Brain microvascular endothelial cell (primary cell): ENCODE data around the gene NOTCH1.

Experiments used
- DNase-seq: peaks from one replicate; pipeline ENCODE4 v3.0.0-alpha.2; 2020
- H3K27ac ChIP-seq: fragments of 250-450 bp; sonication (Bioruptor Pico); 2 replicates; pipeline ENCODE4 v1.5.1; 2020; ENCODE audit warnings: mild to moderate bottlenecking, moderate library complexity
- H3K27me3 ChIP-seq: fragments of 250-450 bp; sonication (Bioruptor Pico); replicated peaks from 2 replicates; pipeline ENCODE4 v1.5.1; 2020; ENCODE audit warnings: mild to moderate bottlenecking
- H3K36me3 ChIP-seq: fragments of 250-450 bp; sonication (Bioruptor Pico); replicated peaks from 2 replicates; pipeline ENCODE4 v1.5.1; 2020; ENCODE audit warnings: mild to moderate bottlenecking
- H3K4me3 ChIP-seq: 2 replicates; pipeline ENCODE4 v1.5.1; 2011; ENCODE audit warnings: low read depth, mild to moderate bottlenecking, control low read depth, low read length, moderate library complexity
- in situ Hi-C: cut with HindIII; loops from 2 replicates; pipeline ENCODE4 v1.10.0; 2017; ENCODE audit warnings: low sequenced_read_pairs, low pct_ligation_motif_present
- TF ChIP-seq, protein P1 (sequence below): IDR thresholded peaks from 2 replicates; pipeline ENCODE4 v1.5.1; 2011; ENCODE audit warnings: low read depth, mild to moderate bottlenecking, moderate library complexity, low read length, control low read depth, inconsistent platforms; ENCODE audit errors: missing control alignments

Gene NOTCH1

DNA sequence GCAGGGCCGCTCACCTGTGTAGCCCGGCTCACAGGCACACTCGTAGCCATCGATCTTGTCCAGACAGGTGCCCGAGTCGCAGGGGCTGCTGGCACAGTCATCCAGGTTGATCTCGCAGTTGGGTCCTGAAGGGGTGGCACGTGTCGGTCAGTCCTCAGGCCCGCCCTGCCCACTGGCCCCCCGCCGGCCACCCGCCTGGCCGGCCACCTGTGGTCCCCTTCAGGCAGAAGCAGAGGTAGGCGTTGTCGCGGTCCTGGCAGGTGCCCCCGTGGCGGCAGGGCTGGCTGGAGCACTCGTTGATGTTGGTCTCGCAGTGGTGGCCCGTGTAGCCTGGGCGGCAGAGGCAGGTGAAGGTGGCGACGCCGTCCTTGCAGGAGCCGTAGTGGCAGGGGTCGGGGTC lies 30.6 kb downstream of the NOTCH1 start:
- no peaks in the 10 kb centered on the region for H3K27me3 ChIP-seq
- no peak for DNase-seq
- H3K4me3 ChIP-seq = no peak overlapping the region
- peaks cover 44% of the 10 kb centered on the region for H3K36me3 ChIP-seq
- H3K27ac ChIP-seq = no peak overlapping the region
- TF ChIP-seq, protein P1, sequence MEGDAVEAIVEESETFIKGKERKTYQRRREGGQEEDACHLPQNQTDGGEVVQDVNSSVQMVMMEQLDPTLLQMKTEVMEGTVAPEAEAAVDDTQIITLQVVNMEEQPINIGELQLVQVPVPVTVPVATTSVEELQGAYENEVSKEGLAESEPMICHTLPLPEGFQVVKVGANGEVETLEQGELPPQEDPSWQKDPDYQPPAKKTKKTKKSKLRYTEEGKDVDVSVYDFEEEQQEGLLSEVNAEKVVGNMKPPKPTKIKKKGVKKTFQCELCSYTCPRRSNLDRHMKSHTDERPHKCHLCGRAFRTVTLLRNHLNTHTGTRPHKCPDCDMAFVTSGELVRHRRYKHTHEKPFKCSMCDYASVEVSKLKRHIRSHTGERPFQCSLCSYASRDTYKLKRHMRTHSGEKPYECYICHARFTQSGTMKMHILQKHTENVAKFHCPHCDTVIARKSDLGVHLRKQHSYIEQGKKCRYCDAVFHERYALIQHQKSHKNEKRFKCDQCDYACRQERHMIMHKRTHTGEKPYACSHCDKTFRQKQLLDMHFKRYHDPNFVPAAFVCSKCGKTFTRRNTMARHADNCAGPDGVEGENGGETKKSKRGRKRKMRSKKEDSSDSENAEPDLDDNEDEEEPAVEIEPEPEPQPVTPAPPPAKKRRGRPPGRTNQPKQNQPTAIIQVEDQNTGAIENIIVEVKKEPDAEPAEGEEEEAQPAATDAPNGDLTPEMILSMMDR = no peak
- in situ Hi-C loops = no loop called here

GRCh38 chr9:136514022-136514714 lies 31.7 kb downstream of the NOTCH1 start:
- TF ChIP-seq, protein P1 = no peak
- no peak overlapping the region for H3K27ac ChIP-seq
- no peaks in the 10 kb centered on the region for H3K27me3 ChIP-seq
- in situ Hi-C loops = no loop called here
- H3K36me3 ChIP-seq = peaks cover 49% of the 10 kb centered on the region
- DNase-seq = no peak
- no peak overlapping the region for H3K4me3 ChIP-seq

GRCh38 chr9:136513191-136513590 lies 32.7 kb downstream of the NOTCH1 start:
- TF ChIP-seq, protein P1 = no peak
- Histone ChIP-seq H3K27ac (no peak overlapping the region), H3K27me3 (no peaks in the 10 kb centered on the region), H3K36me3 (peaks cover 48% of the 10 kb centered on the region), H3K4me3 (no peak overlapping the region)
- DNase-seq = no peak
- in situ Hi-C loops = no loop called here

- H3K36me3 ChIP-seq = peaks cover 50% of the 10 kb centered on the region
- TF ChIP-seq, protein P1 = no peak
- H3K27ac ChIP-seq = no peak overlapping the region
- in situ Hi-C loops = no loop called here
- no peak for DNase-seq
- no peaks in the 10 kb centered on the region for H3K27me3 ChIP-seq
- H3K4me3 ChIP-seq = no peak overlapping the region
Observed at GRCh38 chr9:136512651-136513071, 33.2 kb downstream of the NOTCH1 start.

GRCh38 chr9:136511670-136512592 lies 33.9 kb downstream of the NOTCH1 start:
- Histone ChIP-seq H3K4me3 (no peak overlapping the region), H3K27ac (no peak overlapping the region), H3K36me3 (peaks cover 52% of the 10 kb centered on the region), H3K27me3 (no peaks in the 10 kb centered on the region)
- DNase-seq = no peak
- in situ Hi-C loops = no loop called here
- TF ChIP-seq, protein P1 = no peak
